ENCODE results near the gene RAP2A. TPM values are rescaled to one million over a fixed set of nuclear protein-coding genes. Genes with fewer than 3 reads are reported as not detected.

The RAP2A gene
- total RNA-seq, 1 donor from 2014 or later = 70.9 TPM

DNA sequence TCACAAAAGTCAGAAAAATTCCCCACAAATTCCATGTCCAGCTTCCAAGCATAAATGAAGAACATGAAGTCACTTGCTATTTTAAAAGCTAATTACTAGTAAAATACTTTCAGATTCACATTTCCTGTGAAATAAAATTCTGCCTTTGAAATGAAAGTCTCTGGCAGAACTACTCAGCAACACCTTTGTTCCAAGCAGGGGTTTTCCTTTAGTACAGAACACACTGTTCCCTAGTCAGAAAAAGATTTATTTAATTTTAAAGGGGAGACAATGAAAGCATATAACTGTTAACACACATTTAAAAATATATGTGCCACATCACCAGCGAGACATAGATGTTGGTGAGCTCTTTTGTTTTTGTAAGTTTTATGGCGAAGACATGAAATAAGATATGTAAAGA lies 26.4 kb upstream of the RAP2A start:
- Histone ChIP-seq H3F3A (ENCODE audit: low read depth) (no peaks in the 10 kb centered on the region), H4K20me1 (ENCODE audit: low read depth) (no peaks in the 10 kb centered on the region), H3K79me2 (ENCODE audit: low read depth) (no peaks in the 10 kb centered on the region), H3K9me3 (ENCODE audit: low read depth) (no peaks in the 10 kb centered on the region), H3K36me3 (no peaks in the 10 kb centered on the region), H3K4me2 (no peak overlapping the region), H2AFZ (replicated peaks) (no peak overlapping the region), H3K9ac (no peak overlapping the region), H3K4me1 (no peaks in the 10 kb centered on the region), H3K27me3 (no peaks in the 10 kb centered on the region), H3K27ac (no peak overlapping the region), H3K4me3 (no peak overlapping the region)
- no peaks in the 10 kb centered on the region for H3K9me3 Mint-ChIP-seq
- no peak for DNase-seq (ENCODE audit: low spot score)
- TF ChIP-seq EZH2 (IDR thresholded peaks at IDR 0.05) (no peak), EZH2phosphoT487 (IDR thresholded peaks at IDR 0.05) (no peak)
- TF ChIP-seq, protein P1, sequence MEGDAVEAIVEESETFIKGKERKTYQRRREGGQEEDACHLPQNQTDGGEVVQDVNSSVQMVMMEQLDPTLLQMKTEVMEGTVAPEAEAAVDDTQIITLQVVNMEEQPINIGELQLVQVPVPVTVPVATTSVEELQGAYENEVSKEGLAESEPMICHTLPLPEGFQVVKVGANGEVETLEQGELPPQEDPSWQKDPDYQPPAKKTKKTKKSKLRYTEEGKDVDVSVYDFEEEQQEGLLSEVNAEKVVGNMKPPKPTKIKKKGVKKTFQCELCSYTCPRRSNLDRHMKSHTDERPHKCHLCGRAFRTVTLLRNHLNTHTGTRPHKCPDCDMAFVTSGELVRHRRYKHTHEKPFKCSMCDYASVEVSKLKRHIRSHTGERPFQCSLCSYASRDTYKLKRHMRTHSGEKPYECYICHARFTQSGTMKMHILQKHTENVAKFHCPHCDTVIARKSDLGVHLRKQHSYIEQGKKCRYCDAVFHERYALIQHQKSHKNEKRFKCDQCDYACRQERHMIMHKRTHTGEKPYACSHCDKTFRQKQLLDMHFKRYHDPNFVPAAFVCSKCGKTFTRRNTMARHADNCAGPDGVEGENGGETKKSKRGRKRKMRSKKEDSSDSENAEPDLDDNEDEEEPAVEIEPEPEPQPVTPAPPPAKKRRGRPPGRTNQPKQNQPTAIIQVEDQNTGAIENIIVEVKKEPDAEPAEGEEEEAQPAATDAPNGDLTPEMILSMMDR (IDR thresholded peaks at IDR 0.05) = no peak
- H3K27me3 Mint-ChIP-seq (ENCODE audit: insufficient read depth, low read depth) = no peaks in the 10 kb centered on the region
- H3K4me1 Mint-ChIP-seq = no peaks in the 10 kb centered on the region
- H3K4me3 Mint-ChIP-seq = no peak overlapping the region
- no peak overlapping the region for H3K27ac Mint-ChIP-seq
- no peaks in the 10 kb centered on the region for H3K36me3 Mint-ChIP-seq

- Histone ChIP-seq H3K9ac (no peak overlapping the region), H3K9me3 (ENCODE audit: low read depth) (no peaks in the 10 kb centered on the region), H3K79me2 (ENCODE audit: low read depth) (no peaks in the 10 kb centered on the region), H4K20me1 (ENCODE audit: low read depth) (no peaks in the 10 kb centered on the region), H3K4me2 (no peak overlapping the region), H2AFZ (replicated peaks) (no peak overlapping the region), H3K27ac (no peak overlapping the region), H3K36me3 (no peaks in the 10 kb centered on the region), H3K27me3 (no peaks in the 10 kb centered on the region), H3F3A (ENCODE audit: low read depth) (no peaks in the 10 kb centered on the region), H3K4me3 (no peak overlapping the region), H3K4me1 (no peaks in the 10 kb centered on the region)
- Mint-ChIP-seq H3K36me3 (no peaks in the 10 kb centered on the region), H3K9me3 (no peaks in the 10 kb centered on the region), H3K27me3 (ENCODE audit: insufficient read depth, low read depth) (no peaks in the 10 kb centered on the region), H3K27ac (no peak overlapping the region), H3K4me3 (no peak overlapping the region), H3K4me1 (no peaks in the 10 kb centered on the region)
- TF ChIP-seq EZH2 (IDR thresholded peaks at IDR 0.05) (no peak), EZH2phosphoT487 (IDR thresholded peaks at IDR 0.05) (no peak)
- TF ChIP-seq, protein P1 (IDR thresholded peaks at IDR 0.05) = no peak
- no peak for DNase-seq (ENCODE audit: low spot score)
Observed at GRCh38 chr13:97408938-97409337, 25.0 kb upstream of the RAP2A start.

DNA sequence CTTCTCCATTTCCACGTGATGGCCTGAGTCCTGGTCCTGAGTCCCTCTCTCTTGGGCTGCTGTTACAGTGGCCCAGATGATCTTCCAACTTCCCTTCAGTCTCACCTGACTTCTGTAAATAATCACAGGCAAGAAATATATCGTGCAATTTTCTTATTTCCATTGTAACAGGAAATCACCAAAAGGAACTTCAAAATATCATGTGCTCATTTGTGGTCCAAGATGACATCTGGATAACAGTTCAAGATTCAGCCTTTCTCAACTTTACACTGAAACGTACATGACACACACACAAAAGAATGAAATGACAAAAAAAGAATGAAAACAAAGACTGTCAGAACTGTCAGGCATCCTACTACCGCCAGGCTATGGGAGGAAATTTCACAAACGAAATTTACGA lies 22.0 kb upstream of the RAP2A start:
- Histone ChIP-seq H3K27me3 (no peaks in the 10 kb centered on the region), H3K9me3 (ENCODE audit: low read depth) (no peaks in the 10 kb centered on the region), H3F3A (ENCODE audit: low read depth) (no peaks in the 10 kb centered on the region), H4K20me1 (ENCODE audit: low read depth) (no peaks in the 10 kb centered on the region), H3K27ac (no peak overlapping the region), H3K4me3 (no peak overlapping the region), H3K4me2 (no peak overlapping the region), H3K36me3 (no peaks in the 10 kb centered on the region), H3K9ac (no peak overlapping the region), H3K79me2 (ENCODE audit: low read depth) (no peaks in the 10 kb centered on the region), H2AFZ (replicated peaks) (no peak overlapping the region), H3K4me1 (no peaks in the 10 kb centered on the region)
- TF ChIP-seq, protein P1 (IDR thresholded peaks at IDR 0.05) = no peak
- no peak for TF ChIP-seq EZH2phosphoT487 (IDR thresholded peaks at IDR 0.05)
- no peak for TF ChIP-seq EZH2 (IDR thresholded peaks at IDR 0.05)
- no peaks in the 10 kb centered on the region for H3K36me3 Mint-ChIP-seq
- H3K27me3 Mint-ChIP-seq (ENCODE audit: insufficient read depth, low read depth) = no peaks in the 10 kb centered on the region
- no peak overlapping the region for H3K4me3 Mint-ChIP-seq
- no peaks in the 10 kb centered on the region for H3K9me3 Mint-ChIP-seq
- no peak for DNase-seq (ENCODE audit: low spot score)
- no peak overlapping the region for H3K27ac Mint-ChIP-seq
- no peaks in the 10 kb centered on the region for H3K4me1 Mint-ChIP-seq

Data from neural progenitor cell (in vitro differentiated cells).